ENCODE measurements around the gene RAB25.

- TF ChIP-seq POLR2A (IDR thresholded peaks at IDR 0.05): no peak
- no peak for TF ChIP-seq CTCF (IDR thresholded peaks at IDR 0.05)
Observed at GRCh38 chr1:156024801-156025200, 36.2 kb upstream of the RAB25 start.

Measured in lower leg skin (tissue), 3 donors.